Measurements from ENCODE around the gene VCL. TPM values are rescaled to one million over a fixed set of nuclear protein-coding genes. Genes with fewer than 3 reads are reported as not detected.

Gene VCL
- total RNA-seq, 1 donor from 2014 or later = 131 TPM

DNA sequence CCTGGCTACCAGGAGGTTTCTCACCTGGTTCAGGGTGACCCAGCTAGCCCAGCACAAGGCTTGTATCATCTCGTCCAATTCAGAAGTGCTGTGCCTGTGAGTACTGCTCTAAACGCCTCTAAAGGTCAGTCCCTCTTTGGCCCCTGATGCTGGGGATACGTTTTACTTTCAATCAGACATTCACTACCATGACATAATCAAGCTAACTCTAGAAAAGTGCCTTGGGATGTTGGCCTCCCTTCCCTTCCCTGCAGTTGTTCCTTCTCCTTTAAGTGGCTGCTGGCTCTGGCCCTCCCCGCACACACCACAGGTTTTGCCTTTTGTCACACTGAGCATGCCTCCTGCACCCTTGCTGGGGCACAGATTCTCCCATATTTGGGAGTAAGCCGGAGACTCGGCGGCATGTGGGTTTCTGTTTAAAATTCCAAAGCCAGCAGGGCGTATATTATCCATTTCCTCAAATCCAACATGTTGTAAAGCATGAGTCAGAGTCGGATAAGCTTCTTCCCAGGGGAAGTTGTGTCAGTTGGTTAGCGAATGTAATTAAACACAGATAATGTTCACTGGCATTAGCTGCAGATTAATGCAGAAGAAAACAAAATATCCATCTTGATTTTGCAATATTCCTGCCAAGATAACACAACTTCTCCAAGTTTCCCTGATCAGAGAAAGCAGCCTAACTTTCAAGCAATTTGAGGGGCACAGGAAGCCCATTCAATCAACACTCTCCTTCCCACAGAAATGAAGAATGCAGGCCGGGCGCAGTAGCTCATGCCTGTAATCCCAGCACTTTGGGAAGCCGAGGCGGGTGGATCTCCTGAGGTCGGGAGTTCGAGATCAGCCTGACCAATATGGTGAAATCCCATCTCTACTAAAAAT lies 31.8 kb upstream of the VCL start:
- TF ChIP-seq, protein P1, sequence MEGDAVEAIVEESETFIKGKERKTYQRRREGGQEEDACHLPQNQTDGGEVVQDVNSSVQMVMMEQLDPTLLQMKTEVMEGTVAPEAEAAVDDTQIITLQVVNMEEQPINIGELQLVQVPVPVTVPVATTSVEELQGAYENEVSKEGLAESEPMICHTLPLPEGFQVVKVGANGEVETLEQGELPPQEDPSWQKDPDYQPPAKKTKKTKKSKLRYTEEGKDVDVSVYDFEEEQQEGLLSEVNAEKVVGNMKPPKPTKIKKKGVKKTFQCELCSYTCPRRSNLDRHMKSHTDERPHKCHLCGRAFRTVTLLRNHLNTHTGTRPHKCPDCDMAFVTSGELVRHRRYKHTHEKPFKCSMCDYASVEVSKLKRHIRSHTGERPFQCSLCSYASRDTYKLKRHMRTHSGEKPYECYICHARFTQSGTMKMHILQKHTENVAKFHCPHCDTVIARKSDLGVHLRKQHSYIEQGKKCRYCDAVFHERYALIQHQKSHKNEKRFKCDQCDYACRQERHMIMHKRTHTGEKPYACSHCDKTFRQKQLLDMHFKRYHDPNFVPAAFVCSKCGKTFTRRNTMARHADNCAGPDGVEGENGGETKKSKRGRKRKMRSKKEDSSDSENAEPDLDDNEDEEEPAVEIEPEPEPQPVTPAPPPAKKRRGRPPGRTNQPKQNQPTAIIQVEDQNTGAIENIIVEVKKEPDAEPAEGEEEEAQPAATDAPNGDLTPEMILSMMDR (IDR thresholded peaks at IDR 0.05; ENCODE audit: unreplicated experiment) = no peak
- Mint-ChIP-seq H3K36me3 (no peaks in the 10 kb centered on the region), H3K27ac (peak overlapping the region; percentile 98), H3K4me1 (peaks cover 24% of the 10 kb centered on the region), H3K27me3 (ENCODE audit: low read depth) (no peaks in the 10 kb centered on the region), H3K9me3 (no peaks in the 10 kb centered on the region), H3K4me3 (peak overlapping the region; percentile 28)
- DNase-seq (ENCODE audit: low spot score in 2 of 2, unreplicated experiment in 2 of 2) = peak; percentile 50 to 62

DNA sequence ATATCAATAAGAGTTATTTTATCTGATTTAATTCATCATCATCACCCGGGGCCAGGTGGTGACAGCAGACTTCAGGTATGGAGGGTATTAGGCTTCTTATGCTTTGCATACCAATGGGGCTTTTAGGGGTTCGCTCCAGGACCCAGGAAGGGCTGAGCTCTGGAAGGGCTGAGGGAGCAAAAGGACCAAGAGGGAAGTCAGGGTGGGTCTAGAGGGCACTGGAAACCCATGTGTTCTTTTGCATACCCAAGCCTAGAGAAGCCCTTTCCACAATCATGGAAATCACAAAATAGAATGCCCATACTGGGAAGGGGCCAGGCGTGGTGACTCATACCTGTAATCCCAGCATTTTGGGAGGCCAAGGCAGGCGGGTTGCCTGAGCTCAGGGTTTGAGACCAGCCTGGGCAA lies 30.9 kb upstream of the VCL start:
- peaks cover 24% of the 10 kb centered on the region for H3K4me1 Mint-ChIP-seq
- no peaks in the 10 kb centered on the region for H3K9me3 Mint-ChIP-seq
- H3K27me3 Mint-ChIP-seq (ENCODE audit: low read depth) = no peaks in the 10 kb centered on the region
- TF ChIP-seq, protein P1 (IDR thresholded peaks at IDR 0.05; ENCODE audit: unreplicated experiment) = no peak
- H3K27ac Mint-ChIP-seq = peak overlapping the region; percentile 98
- H3K36me3 Mint-ChIP-seq = no peaks in the 10 kb centered on the region
- no peak overlapping the region for H3K4me3 Mint-ChIP-seq
- no peak for DNase-seq (ENCODE audit: low spot score in 2 of 2, unreplicated experiment in 2 of 2)

DNA sequence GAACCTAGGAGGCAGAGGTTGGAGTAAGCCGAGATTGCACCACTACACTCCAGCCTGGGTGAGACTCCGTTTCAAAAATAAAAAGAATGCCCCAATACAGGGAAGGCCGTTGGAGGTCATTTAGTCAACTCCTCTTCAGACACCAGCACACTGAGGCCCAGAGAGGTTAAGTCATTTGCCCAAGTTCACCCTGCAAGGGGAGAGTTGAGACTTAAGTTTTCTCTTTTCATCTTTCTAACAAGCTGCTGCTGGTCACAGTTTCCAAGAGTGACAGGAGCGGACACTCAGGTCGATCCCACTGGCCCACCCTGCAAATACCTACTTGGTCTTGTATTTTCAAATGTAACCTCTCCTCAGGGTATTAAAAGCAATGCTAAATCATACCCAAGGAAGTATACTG lies 30.4 kb upstream of the VCL start:
- Mint-ChIP-seq H3K4me3 (no peak overlapping the region), H3K27me3 (ENCODE audit: low read depth) (no peaks in the 10 kb centered on the region), H3K36me3 (no peaks in the 10 kb centered on the region), H3K27ac (peak overlapping the region; percentile 63), H3K9me3 (no peaks in the 10 kb centered on the region), H3K4me1 (peaks cover 24% of the 10 kb centered on the region)
- no peak for DNase-seq (ENCODE audit: low spot score in 2 of 2, unreplicated experiment in 2 of 2)
- TF ChIP-seq, protein P1 (IDR thresholded peaks at IDR 0.05; ENCODE audit: unreplicated experiment) = no peak

DNA sequence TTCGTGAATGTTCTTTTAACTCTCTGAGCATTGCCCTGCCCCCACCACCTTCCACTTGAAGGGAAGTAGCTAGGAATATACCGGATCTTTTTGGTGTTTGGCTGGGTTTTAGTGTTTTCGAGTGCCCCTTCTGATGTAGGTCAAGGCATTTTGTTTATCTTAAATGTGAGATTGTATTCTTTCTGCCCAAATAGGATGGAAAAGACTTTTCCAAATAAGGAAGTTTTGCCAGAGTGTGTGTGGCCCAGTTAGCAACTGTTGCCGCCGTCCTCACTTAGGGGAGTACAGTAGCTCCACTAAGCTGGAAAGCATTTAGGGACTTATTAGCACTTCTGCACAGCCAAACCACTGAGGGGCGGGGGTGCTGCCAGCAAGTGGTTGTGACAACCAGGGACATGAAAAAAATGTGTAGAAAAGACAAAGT lies 29.8 kb upstream of the VCL start:
- no peaks in the 10 kb centered on the region for H3K9me3 Mint-ChIP-seq
- peaks cover 24% of the 10 kb centered on the region for H3K4me1 Mint-ChIP-seq
- TF ChIP-seq, protein P1 (IDR thresholded peaks at IDR 0.05; ENCODE audit: unreplicated experiment) = no peak
- H3K4me3 Mint-ChIP-seq = no peak overlapping the region
- no peaks in the 10 kb centered on the region for H3K27me3 Mint-ChIP-seq (ENCODE audit: low read depth)
- H3K27ac Mint-ChIP-seq = peak overlapping the region; percentile 63
- no peaks in the 10 kb centered on the region for H3K36me3 Mint-ChIP-seq
- no peak for DNase-seq (ENCODE audit: low spot score in 2 of 2, unreplicated experiment in 2 of 2)

DNA sequence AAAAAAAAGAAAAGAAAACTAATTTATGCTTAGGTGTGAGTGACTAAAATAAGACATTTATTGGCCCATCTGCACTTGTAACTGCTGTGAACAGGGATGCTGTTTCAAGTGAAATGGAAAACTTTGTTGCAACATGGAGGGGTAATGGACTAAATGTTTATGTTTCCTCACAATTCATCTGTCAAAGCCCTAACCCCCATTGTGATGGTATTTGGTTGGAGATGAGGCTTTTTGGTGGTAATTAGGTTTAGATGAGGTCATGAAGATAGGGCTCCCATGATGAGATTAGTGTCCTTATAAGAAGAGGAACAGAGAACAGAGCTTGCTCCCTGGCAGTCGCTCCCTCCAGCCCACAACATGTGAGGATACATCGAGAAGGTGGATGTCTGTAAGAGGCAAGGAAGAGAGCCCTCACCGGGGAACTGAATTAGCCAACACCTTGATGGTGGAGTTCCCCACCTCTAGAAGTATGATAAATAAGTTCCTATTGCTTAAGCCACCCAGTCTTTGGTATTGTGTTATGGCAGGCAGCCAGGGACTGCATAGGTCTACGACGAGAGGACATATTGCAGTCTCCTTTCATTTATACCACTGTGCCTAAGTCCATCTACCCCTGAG lies 28.6 kb upstream of the VCL start:
- H3K36me3 Mint-ChIP-seq = no peaks in the 10 kb centered on the region
- TF ChIP-seq, protein P1 (IDR thresholded peaks at IDR 0.05; ENCODE audit: unreplicated experiment) = no peak
- H3K4me1 Mint-ChIP-seq = peaks cover 24% of the 10 kb centered on the region
- no peak overlapping the region for H3K27ac Mint-ChIP-seq
- H3K27me3 Mint-ChIP-seq (ENCODE audit: low read depth) = no peaks in the 10 kb centered on the region
- no peak overlapping the region for H3K4me3 Mint-ChIP-seq
- H3K9me3 Mint-ChIP-seq = no peaks in the 10 kb centered on the region
- DNase-seq (ENCODE audit: low spot score in 2 of 2, unreplicated experiment in 2 of 2) = no peak
